ENCODE measurements around the gene HOXB4. TPM values are rescaled to one million over a fixed set of nuclear protein-coding genes. Genes with fewer than 3 reads are reported as not detected.

Gene HOXB4
- total RNA-seq, 1 donor, result 0.36 TPM

DNA sequence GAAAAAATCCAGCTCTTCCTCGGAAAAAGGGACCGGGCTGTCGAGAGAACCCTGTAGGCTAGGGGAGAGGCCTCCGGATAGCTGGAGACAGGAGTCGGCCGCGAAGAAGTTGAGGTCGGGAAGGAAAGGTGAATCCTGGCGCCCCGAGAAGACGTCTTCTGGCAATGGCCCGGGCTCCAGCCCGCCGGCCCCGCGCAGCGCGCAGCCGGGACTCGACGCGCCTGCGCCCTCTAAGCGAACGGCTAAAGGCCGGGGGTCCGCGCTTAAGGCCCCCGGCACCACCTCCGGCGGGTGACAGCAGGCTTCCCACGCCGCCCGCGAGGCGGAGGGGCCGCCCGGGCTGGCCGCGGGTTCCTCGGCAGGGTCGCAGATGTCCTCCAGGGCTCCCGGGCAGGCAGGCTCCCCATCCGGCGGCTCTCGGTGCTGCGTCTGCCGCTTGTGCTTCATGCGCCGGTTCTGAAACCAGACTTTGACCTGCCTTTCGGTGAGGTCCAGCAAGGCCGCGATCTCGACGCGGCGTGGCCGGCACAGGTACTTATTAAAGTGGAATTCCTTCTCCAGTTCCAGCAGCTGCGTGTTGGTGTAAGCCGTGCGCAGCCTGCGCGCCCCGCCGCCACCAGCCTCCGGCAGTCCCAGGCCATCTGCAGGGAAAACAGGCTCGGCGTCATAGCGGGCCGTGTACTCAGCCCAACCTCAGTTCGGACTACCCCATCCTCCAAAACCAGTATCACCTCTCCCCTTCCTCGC is 34.9 kb downstream of the HOXB4 start:
- peaks cover 65% of the 10 kb centered on the region for H3K27me3 ChIP-seq (ENCODE audit: insufficient read depth, low read length)
- H3K4me3 ChIP-seq (ENCODE audit: insufficient read depth, low read length), result peak overlapping the region; percentile 72
- H3K4me1 ChIP-seq (ENCODE audit: insufficient read depth, low read length), result peaks cover 13% of the 10 kb centered on the region
- peak overlapping the region; percentile 78 for H3K4me2 ChIP-seq (ENCODE audit: insufficient read depth, low read length)
- H2AFZ ChIP-seq (ENCODE audit: low read length), result peak overlapping the region; percentile 53
- no peak for DNase-seq (ENCODE audit: insufficient read length, low spot score, missing footprints)
- no peaks in the 10 kb centered on the region for H3K36me3 ChIP-seq (ENCODE audit: insufficient read depth, low read length)
- TF ChIP-seq, protein P1, sequence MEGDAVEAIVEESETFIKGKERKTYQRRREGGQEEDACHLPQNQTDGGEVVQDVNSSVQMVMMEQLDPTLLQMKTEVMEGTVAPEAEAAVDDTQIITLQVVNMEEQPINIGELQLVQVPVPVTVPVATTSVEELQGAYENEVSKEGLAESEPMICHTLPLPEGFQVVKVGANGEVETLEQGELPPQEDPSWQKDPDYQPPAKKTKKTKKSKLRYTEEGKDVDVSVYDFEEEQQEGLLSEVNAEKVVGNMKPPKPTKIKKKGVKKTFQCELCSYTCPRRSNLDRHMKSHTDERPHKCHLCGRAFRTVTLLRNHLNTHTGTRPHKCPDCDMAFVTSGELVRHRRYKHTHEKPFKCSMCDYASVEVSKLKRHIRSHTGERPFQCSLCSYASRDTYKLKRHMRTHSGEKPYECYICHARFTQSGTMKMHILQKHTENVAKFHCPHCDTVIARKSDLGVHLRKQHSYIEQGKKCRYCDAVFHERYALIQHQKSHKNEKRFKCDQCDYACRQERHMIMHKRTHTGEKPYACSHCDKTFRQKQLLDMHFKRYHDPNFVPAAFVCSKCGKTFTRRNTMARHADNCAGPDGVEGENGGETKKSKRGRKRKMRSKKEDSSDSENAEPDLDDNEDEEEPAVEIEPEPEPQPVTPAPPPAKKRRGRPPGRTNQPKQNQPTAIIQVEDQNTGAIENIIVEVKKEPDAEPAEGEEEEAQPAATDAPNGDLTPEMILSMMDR (IDR thresholded peaks at IDR 0.05; ENCODE audit: extremely low read depth, low read depth, low read length), result no peak
- H4K20me1 ChIP-seq (ENCODE audit: insufficient read depth, low read length), result no peaks in the 10 kb centered on the region
- H3K27ac ChIP-seq (ENCODE audit: low read depth, low read length), result peak overlapping the region; percentile 60
- no peaks in the 10 kb centered on the region for H3K9me3 ChIP-seq (ENCODE audit: low read depth, low read length)
- peaks cover 4% of the 10 kb centered on the region for H3K79me2 ChIP-seq (ENCODE audit: insufficient read depth, low read length)

DNA sequence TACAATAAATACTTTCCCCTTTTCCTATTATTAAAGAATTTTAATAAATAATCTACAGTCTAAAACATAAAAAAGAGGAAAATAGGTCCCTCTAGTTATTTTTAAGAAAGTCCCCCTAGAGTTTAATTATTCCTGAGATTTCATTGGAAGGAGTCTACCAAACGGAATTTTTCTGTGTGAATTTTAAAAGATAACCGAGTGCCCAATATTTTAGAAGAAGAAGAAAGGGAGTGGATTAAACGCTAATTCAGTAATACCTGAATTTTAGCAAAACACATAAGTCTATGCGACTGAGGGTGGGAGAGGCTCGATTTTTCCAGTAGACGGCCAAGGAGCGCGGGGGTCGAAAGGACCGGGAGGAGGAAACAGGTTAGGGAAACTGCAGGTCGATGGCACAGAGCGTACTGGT is 35.4 kb downstream of the HOXB4 start:
- TF ChIP-seq, protein P1 (IDR thresholded peaks at IDR 0.05; ENCODE audit: extremely low read depth, low read depth, low read length), result no peak
- peaks cover 60% of the 10 kb centered on the region for H3K27me3 ChIP-seq (ENCODE audit: insufficient read depth, low read length)
- H2AFZ ChIP-seq (ENCODE audit: low read length), result peak overlapping the region; percentile 53
- no peaks in the 10 kb centered on the region for H3K36me3 ChIP-seq (ENCODE audit: insufficient read depth, low read length)
- no peaks in the 10 kb centered on the region for H4K20me1 ChIP-seq (ENCODE audit: insufficient read depth, low read length)
- peak overlapping the region; percentile 78 for H3K4me2 ChIP-seq (ENCODE audit: insufficient read depth, low read length)
- no peaks in the 10 kb centered on the region for H3K9me3 ChIP-seq (ENCODE audit: low read depth, low read length)
- DNase-seq (ENCODE audit: insufficient read length, low spot score, missing footprints), result no peak
- peaks cover 4% of the 10 kb centered on the region for H3K79me2 ChIP-seq (ENCODE audit: insufficient read depth, low read length)
- H3K4me3 ChIP-seq (ENCODE audit: insufficient read depth, low read length), result peak overlapping the region; percentile 72
- peaks cover 13% of the 10 kb centered on the region for H3K4me1 ChIP-seq (ENCODE audit: insufficient read depth, low read length)
- H3K27ac ChIP-seq (ENCODE audit: low read depth, low read length), result peak overlapping the region; percentile 60

DNA sequence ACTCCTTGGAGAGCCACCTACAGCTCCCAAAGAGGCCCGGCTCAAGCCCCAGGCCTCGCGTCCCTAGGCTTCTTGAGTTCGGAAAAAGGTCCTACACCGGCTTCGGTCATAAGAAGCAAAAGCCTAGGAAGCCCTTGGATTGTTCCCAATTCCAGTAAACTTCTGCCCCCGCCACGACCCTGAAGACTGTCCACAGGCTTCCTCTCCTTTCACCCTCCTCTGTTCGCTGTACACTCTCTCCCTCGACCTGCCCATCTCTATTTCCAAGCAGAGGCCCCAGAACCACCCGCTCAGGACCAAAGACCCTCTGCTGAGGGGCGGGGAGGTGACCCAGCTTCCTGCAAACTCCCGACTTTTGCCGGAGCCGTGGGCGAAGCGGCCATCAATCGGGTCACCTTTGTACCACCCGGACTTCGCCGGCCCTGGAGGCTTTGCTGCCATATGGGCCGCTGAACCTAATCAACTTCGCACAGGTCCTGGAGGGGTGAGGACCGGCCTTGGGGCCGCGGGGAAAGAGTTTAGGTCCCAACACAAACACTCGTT is 36.0 kb downstream of the HOXB4 start:
- no peaks in the 10 kb centered on the region for H4K20me1 ChIP-seq (ENCODE audit: insufficient read depth, low read length)
- TF ChIP-seq, protein P1 (IDR thresholded peaks at IDR 0.05; ENCODE audit: extremely low read depth, low read depth, low read length), result no peak
- no peaks in the 10 kb centered on the region for H3K36me3 ChIP-seq (ENCODE audit: insufficient read depth, low read length)
- H3K27ac ChIP-seq (ENCODE audit: low read depth, low read length), result peak overlapping the region; percentile 60
- H3K4me2 ChIP-seq (ENCODE audit: insufficient read depth, low read length), result peak overlapping the region; percentile 78
- H3K4me3 ChIP-seq (ENCODE audit: insufficient read depth, low read length), result peak overlapping the region; percentile 64
- peaks cover 4% of the 10 kb centered on the region for H3K79me2 ChIP-seq (ENCODE audit: insufficient read depth, low read length)
- DNase-seq (ENCODE audit: insufficient read length, low spot score, missing footprints), result peak; percentile 51
- H3K9me3 ChIP-seq (ENCODE audit: low read depth, low read length), result no peaks in the 10 kb centered on the region
- H3K27me3 ChIP-seq (ENCODE audit: insufficient read depth, low read length), result peaks cover 55% of the 10 kb centered on the region
- H2AFZ ChIP-seq (ENCODE audit: low read length), result no peak overlapping the region
- peaks cover 13% of the 10 kb centered on the region for H3K4me1 ChIP-seq (ENCODE audit: insufficient read depth, low read length)

DNA sequence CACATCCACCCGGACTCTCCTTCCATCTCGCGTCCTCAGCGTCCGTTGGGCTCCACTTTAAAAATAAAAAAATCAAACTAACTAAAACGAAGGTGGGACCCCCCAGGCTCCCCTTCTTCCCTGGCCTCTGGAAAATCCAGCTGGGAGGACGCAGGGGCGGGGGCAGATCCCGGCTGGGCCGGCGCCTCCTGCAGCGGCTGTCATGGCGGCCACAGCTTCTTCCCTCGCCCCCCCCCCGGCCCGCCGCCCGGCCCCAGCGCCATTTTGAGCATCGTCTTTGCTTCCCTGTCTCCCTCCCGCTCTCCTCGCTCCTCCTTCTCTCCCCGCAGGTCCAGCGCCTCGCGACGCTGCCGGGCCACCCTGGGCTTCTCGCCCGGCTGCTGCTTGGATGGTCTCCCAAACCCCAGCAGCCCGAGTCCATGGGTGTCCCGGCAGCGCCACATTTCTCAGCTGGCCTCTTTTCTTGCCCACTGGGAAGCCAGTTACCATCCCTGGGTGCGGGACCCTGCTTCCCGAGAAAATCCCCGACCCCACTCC is 36.5 kb downstream of the HOXB4 start:
- TF ChIP-seq, protein P1 (IDR thresholded peaks at IDR 0.05; ENCODE audit: extremely low read depth, low read depth, low read length), result no peak
- Histone ChIP-seq H3K4me1 (ENCODE audit: insufficient read depth, low read length) (peaks cover 13% of the 10 kb centered on the region), H3K9me3 (ENCODE audit: low read depth, low read length) (no peaks in the 10 kb centered on the region), H3K27ac (ENCODE audit: low read depth, low read length) (peak overlapping the region; percentile 60), H3K27me3 (ENCODE audit: insufficient read depth, low read length) (peaks cover 51% of the 10 kb centered on the region), H3K79me2 (ENCODE audit: insufficient read depth, low read length) (peaks cover 4% of the 10 kb centered on the region), H3K4me2 (ENCODE audit: insufficient read depth, low read length) (peak overlapping the region; percentile 78), H3K4me3 (ENCODE audit: insufficient read depth, low read length) (peak overlapping the region; percentile 64), H2AFZ (ENCODE audit: low read length) (peak overlapping the region; percentile 59), H3K36me3 (ENCODE audit: insufficient read depth, low read length) (no peaks in the 10 kb centered on the region), H4K20me1 (ENCODE audit: insufficient read depth, low read length) (no peaks in the 10 kb centered on the region)
- DNase-seq (ENCODE audit: insufficient read length, low spot score, missing footprints), result peak; percentile 85
